ENCODE data around the gene FCGR3A. TPM values are rescaled to one million over a fixed set of nuclear protein-coding genes. Genes with fewer than 3 reads are reported as not detected.
"Not testable (repeated sequence)": the region's sequence is repeated elsewhere in the genome, so short reads cannot be mapped to it uniquely, and the experiment has no call there.

The FCGR3A gene
- polyA plus RNA-seq (2012; rRNA removed), result not detected in 2 replicates
- polyA plus RNA-seq (2012; cell fraction: cytosol; rRNA removed), result not detected in 2 replicates
- not detected in 2 replicates for polyA plus RNA-seq (2012; cell fraction: nucleus; rRNA removed)

DNA sequence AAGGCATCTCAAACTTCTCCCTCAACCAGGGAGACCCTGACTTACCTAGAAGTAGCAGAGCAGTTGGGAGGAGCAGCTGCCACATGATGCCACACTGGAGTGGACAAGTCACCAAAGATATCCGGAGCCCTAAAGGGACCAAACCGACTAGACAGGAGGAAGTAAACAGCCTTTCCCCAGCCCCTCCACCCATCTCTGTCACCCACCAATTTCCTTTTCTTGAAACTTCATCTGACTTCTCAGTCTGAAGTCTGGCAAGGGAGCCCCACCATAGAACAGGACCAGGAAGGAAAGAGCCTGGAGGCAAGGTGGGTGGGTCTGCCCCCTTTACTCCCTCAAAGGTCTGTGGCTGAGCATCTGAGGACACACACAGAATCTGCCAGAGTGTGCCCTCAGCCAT, at the start of gene FCGR3A:
Gene FCGR3A (minus strand): TSS at position 167 of the 400 bp plus-strand sequence. CDS start 82 bp downstream, at position 85.
- Histone ChIP-seq H3K4me3 (ENCODE audit: low read depth in 2 of 2, low read length in 1 of 2) (no peak within 1 kb of the TSS), H3K4me2 (no peak within 1 kb of the TSS), H3K9me3 (no peaks in the 10 kb centered on the region), H3K27ac (ENCODE audit: low read depth in 2 of 2, low read length in 1 of 2) (no peak within 1 kb of the TSS), H2AFZ (ENCODE audit: low read depth) (no peak within 1 kb of the TSS), H3K4me1 (ENCODE audit: control insufficient read depth in 1 of 2, insufficient read depth in 2 of 2, low read depth in 1 of 2, low read length in 1 of 2) (no peaks in the 10 kb centered on the region), H3K9me2 (no peaks in the 10 kb centered on the region), H3K79me2 (ENCODE audit: insufficient read depth) (no peaks in the 10 kb centered on the region), H3K36me3 (replicated peaks in 1 of 2; ENCODE audit: control insufficient read depth in 1 of 2, insufficient read depth in 2 of 2, low read length in 1 of 2) (no peaks in the 10 kb centered on the region), H4K20me1 (ENCODE audit: insufficient read depth) (no peaks in the 10 kb centered on the region), H3K9ac (no peak within 1 kb of the TSS), H3F3A (replicated peaks; ENCODE audit: insufficient read depth) (no peaks in the 10 kb centered on the region), H3K27me3 (ENCODE audit: insufficient read depth) (peaks cover 7% of the 10 kb centered on the region; the same call in 1 of the 2 replicates)
- POLR2A ChIA-PET, result no interaction called here
- no peak for DNase-seq
- WGBS (ENCODE audit: low lambda C conversion rate), result 6% methylated on average over 2 of the region's 2 CpGs
- TF ChIP-seq RAD21 (IDR thresholded peaks at IDR 0.05; ENCODE audit: low read length) (no peak), RXRA (IDR thresholded peaks at IDR 0.05; ENCODE audit: borderline replicate concordance, low read depth) (no peak), FOSL2 (IDR thresholded peaks at IDR 0.05; ENCODE audit: borderline replicate concordance, low read depth) (no peak)
- CTCF ChIA-PET, result no interaction called here

DNA sequence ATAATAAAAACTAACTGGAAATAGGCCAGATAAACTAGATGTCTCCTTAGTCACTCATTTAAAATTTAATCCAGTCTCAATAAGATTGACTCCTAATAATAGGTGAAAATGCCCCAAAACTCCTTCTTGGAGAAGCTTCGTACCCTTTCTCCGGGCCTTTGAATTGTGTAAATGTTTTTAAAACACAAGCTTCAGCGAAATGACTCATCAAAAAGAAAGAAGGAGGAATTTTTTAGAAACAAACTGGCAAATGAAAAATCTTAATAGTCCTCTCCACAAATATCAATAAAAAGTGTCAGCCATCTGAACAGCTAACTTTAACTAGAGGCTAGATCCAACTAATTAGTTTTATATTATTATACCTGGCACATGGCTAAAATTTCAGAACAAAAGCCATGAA, 47.5 kb upstream of the FCGR3A start:
- H3K9me2 ChIP-seq; H3K9me3 ChIP-seq; H3K27me3 ChIP-seq (ENCODE audit: insufficient read depth); POLR2A ChIA-PET; H4K20me1 ChIP-seq (ENCODE audit: insufficient read depth); H3K36me3 ChIP-seq (replicated peaks in 1 of 2; ENCODE audit: control insufficient read depth in 1 of 2, insufficient read depth in 2 of 2, low read length in 1 of 2); H3K9ac ChIP-seq; H2AFZ ChIP-seq (ENCODE audit: low read depth); H3K4me1 ChIP-seq (ENCODE audit: control insufficient read depth in 1 of 2, insufficient read depth in 2 of 2, low read depth in 1 of 2, low read length in 1 of 2); CTCF ChIA-PET; DNase-seq; H3K79me2 ChIP-seq (ENCODE audit: insufficient read depth); H3K27ac ChIP-seq (ENCODE audit: low read depth in 2 of 2, low read length in 1 of 2); H3K4me3 ChIP-seq (ENCODE audit: low read depth in 2 of 2, low read length in 1 of 2); H3F3A ChIP-seq (replicated peaks; ENCODE audit: insufficient read depth); H3K4me2 ChIP-seq: not testable (repeated sequence)
- WGBS (ENCODE audit: low lambda C conversion rate), result 30% methylated on average over 3 of the region's 3 CpGs

DNA sequence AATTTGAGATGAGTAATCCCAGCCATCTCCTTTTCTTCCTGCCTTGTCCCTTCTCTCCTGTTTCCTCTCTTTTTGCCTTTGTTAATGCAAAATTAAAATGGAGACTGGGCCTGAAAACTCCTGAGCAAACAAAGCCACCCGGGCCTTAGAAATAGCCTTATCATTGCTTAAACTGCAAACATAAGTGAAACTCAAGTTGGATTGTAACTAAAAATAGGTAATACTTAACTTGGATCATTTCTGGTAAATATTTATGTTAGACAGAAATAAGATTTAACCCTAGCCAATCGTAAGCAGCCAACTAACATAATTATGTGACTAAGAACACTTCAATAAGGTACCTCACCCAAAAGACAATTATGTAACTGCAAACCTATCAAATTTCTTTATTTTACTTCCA, 46.0 kb upstream of the FCGR3A start:
- H3K4me3 ChIP-seq (ENCODE audit: low read depth in 2 of 2, low read length in 1 of 2); DNase-seq; H3K9me2 ChIP-seq; POLR2A ChIA-PET; H2AFZ ChIP-seq (ENCODE audit: low read depth); H3K36me3 ChIP-seq (replicated peaks in 1 of 2; ENCODE audit: control insufficient read depth in 1 of 2, insufficient read depth in 2 of 2, low read length in 1 of 2); H3K9me3 ChIP-seq; H3K79me2 ChIP-seq (ENCODE audit: insufficient read depth); CTCF ChIA-PET; H4K20me1 ChIP-seq (ENCODE audit: insufficient read depth); H3K9ac ChIP-seq; H3K27ac ChIP-seq (ENCODE audit: low read depth in 2 of 2, low read length in 1 of 2); H3F3A ChIP-seq (replicated peaks; ENCODE audit: insufficient read depth); H3K4me2 ChIP-seq; H3K27me3 ChIP-seq (ENCODE audit: insufficient read depth); H3K4me1 ChIP-seq (ENCODE audit: control insufficient read depth in 1 of 2, insufficient read depth in 2 of 2, low read depth in 1 of 2, low read length in 1 of 2): not testable (repeated sequence)
- 58% methylated on average over 2 of the region's 2 CpGs for WGBS (ENCODE audit: low lambda C conversion rate)

DNA sequence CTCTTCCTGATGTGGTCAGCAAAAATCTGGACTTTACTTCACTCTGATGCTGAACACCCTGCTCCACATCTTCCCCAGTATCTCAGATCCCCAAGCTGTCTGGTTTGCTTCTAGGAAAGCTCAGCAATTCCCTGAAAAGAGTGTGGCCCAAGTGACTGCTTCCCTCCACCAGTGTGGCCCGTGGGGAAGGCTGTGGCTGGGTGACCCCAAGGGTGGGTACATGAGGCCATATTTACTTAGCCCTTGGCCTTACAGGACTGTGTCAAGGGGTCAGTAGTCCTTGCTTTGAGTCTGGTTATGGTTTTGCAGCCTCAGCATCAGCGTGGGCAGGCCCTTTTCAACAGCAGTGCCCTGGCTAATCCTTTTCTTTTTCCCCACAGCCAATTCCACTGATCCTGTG, 45.6 kb upstream of the FCGR3A start:
- H3K9me3 ChIP-seq; H3K4me1 ChIP-seq (ENCODE audit: control insufficient read depth in 1 of 2, insufficient read depth in 2 of 2, low read depth in 1 of 2, low read length in 1 of 2); H3K79me2 ChIP-seq (ENCODE audit: insufficient read depth); H4K20me1 ChIP-seq (ENCODE audit: insufficient read depth); DNase-seq; H3K27me3 ChIP-seq (ENCODE audit: insufficient read depth); POLR2A ChIA-PET; H3K4me3 ChIP-seq (ENCODE audit: low read depth in 2 of 2, low read length in 1 of 2); H3K27ac ChIP-seq (ENCODE audit: low read depth in 2 of 2, low read length in 1 of 2); H3K9me2 ChIP-seq; H3F3A ChIP-seq (replicated peaks; ENCODE audit: insufficient read depth); H2AFZ ChIP-seq (ENCODE audit: low read depth); H3K36me3 ChIP-seq (replicated peaks in 1 of 2; ENCODE audit: control insufficient read depth in 1 of 2, insufficient read depth in 2 of 2, low read length in 1 of 2); H3K9ac ChIP-seq; CTCF ChIA-PET; H3K4me2 ChIP-seq: not testable (repeated sequence)
- 29% methylated on average over 1 of the region's 2 CpGs for WGBS (ENCODE audit: low lambda C conversion rate)

DNA sequence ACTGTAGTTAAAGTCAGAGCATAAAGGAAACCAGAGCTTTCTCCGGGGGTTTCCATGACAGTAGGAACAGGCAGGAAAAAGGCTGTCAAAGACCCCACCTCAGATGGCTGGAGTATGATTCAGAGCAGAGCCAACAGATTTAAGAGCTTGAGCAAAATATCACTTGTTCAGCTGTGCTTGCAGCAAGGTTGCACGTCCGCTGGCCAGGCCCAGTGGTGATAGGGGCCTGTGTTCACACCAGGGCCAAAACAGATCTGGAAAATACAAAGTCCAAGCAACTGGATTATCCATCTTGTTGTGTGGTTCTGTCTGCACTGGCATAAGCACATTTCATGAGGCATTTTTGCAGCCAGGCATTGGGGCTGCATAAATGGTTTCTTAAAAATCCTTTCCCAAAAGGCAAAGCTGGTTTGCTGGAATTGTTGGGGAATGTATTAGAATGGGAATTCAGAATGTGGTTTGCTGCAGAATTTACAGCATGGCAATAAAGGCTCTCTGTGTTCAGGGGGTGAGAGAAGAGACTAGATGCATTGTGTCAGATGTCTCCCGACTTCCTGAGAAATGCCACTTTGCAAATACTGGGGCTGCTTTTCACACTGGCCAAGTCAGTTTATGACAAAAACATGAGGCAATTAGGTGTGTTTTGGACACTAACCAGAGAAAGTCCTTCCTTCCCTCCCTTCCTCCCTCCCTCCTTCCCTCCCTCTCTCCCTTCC, 44.8 kb upstream of the FCGR3A start:
- H3K9me3 ChIP-seq; CTCF ChIA-PET; H3K79me2 ChIP-seq (ENCODE audit: insufficient read depth); H4K20me1 ChIP-seq (ENCODE audit: insufficient read depth); H3K27ac ChIP-seq (ENCODE audit: low read depth in 2 of 2, low read length in 1 of 2); H3K27me3 ChIP-seq (ENCODE audit: insufficient read depth); H2AFZ ChIP-seq (ENCODE audit: low read depth); H3K9ac ChIP-seq; H3K4me3 ChIP-seq (ENCODE audit: low read depth in 2 of 2, low read length in 1 of 2); H3K4me2 ChIP-seq; POLR2A ChIA-PET; DNase-seq; H3K4me1 ChIP-seq (ENCODE audit: control insufficient read depth in 1 of 2, insufficient read depth in 2 of 2, low read depth in 1 of 2, low read length in 1 of 2); H3K36me3 ChIP-seq (replicated peaks in 1 of 2; ENCODE audit: control insufficient read depth in 1 of 2, insufficient read depth in 2 of 2, low read length in 1 of 2); H3K9me2 ChIP-seq; H3F3A ChIP-seq (replicated peaks; ENCODE audit: insufficient read depth): not testable (repeated sequence)
- 27% methylated on average over 2 of the region's 4 CpGs for WGBS (ENCODE audit: low lambda C conversion rate)

DNA sequence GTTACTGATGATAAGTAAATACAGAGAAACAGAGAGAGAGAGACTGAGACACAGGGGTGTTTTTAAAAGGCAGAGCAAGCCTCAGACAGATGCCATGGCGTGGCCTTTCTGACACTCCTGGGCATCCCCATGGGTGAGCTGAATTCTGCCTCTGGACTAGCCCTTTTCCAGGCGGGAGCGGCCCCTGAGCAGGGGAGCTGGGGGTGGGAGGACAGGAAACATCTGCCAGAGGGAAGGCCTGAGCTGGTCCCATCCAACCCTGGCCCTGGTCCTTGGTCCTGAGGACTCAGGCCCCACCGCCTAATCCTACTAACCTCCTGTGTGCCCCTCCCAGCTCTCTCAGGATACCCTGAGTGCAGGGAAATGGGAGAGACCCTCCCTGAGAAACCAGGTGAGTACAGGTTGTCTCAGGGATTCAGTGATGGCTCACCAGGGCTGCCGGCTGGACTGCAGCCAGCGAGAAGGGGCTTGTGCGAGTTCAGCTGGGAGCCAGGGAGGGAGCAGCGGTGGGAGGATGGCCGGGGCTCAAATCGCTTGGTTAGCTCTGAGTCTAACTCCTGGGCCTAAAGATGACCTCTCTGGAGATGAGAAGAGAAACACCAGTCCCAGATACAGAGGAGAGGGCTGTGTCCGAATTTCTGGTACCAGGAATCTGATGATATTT, 43.6 kb upstream of the FCGR3A start:
- H3K9me2 ChIP-seq; DNase-seq; POLR2A ChIA-PET; H3K36me3 ChIP-seq (replicated peaks in 1 of 2; ENCODE audit: control insufficient read depth in 1 of 2, insufficient read depth in 2 of 2, low read length in 1 of 2); H3K4me1 ChIP-seq (ENCODE audit: control insufficient read depth in 1 of 2, insufficient read depth in 2 of 2, low read depth in 1 of 2, low read length in 1 of 2); H3K79me2 ChIP-seq (ENCODE audit: insufficient read depth); H3K4me3 ChIP-seq (ENCODE audit: low read depth in 2 of 2, low read length in 1 of 2); H4K20me1 ChIP-seq (ENCODE audit: insufficient read depth); H3K9me3 ChIP-seq; H3F3A ChIP-seq (replicated peaks; ENCODE audit: insufficient read depth); H3K27ac ChIP-seq (ENCODE audit: low read depth in 2 of 2, low read length in 1 of 2); H3K9ac ChIP-seq; H2AFZ ChIP-seq (ENCODE audit: low read depth); CTCF ChIA-PET; H3K27me3 ChIP-seq (ENCODE audit: insufficient read depth); H3K4me2 ChIP-seq: not testable (repeated sequence)
- WGBS (ENCODE audit: low lambda C conversion rate), result 57% methylated on average over 9 of the region's 11 CpGs

Data from SK-N-SH (cell line).